Adrenal gland (tissue), 5 donors: ENCODE data around the gene VEPH1.

Source experiments
- POLR2A ChIP-seq, 2 donors: fragments of 450-650 bp; IDR thresholded peaks; one replicate each; pipeline ENCODE4 v1.6.1; 2017; ENCODE audit warnings: antibody characterized with exemption in 2 of 2, mild to moderate bottlenecking in 2 of 2, moderate library complexity in 1 of 2
- TF ChIP-seq, protein P1 (sequence below), 6 experiments: fragments of 450-650 bp in 4 of 6; fragments of 200-600 bp in 2 of 6; sonication (generic) in 1 of 6; IDR thresholded peaks; 1 replicate in 5 of 6; 2 replicates in 1 of 6; pipeline versions ENCODE4 v1.5.1 to v1.8.0; 2016 to 2021; ENCODE audit warnings: antibody characterized with exemption in 6 of 6, mild to moderate bottlenecking in 2 of 6, moderate library complexity in 1 of 6
- donor health status: DM: no; HTN: no; CAD: no.

DNA sequence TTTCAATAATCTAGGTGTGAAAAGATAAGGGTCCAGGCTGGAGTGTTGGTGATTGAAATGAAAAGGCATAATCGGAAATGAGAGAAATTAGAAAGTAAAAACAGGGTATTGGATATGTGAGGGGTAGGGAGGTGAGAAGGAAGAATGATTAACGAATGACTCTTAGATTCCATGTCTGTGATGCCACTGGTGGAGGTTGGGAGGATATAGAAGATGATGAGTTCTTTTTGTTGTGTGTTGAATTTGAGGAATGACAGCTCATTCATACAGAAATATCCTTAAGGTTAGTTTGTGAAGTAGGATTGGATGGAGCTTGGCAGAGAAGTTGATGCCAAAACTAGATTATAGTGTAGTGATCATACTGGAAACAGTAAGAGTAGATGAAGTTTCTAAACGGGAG, 271.1 kb downstream of the VEPH1 start:
- TF ChIP-seq, protein P1, sequence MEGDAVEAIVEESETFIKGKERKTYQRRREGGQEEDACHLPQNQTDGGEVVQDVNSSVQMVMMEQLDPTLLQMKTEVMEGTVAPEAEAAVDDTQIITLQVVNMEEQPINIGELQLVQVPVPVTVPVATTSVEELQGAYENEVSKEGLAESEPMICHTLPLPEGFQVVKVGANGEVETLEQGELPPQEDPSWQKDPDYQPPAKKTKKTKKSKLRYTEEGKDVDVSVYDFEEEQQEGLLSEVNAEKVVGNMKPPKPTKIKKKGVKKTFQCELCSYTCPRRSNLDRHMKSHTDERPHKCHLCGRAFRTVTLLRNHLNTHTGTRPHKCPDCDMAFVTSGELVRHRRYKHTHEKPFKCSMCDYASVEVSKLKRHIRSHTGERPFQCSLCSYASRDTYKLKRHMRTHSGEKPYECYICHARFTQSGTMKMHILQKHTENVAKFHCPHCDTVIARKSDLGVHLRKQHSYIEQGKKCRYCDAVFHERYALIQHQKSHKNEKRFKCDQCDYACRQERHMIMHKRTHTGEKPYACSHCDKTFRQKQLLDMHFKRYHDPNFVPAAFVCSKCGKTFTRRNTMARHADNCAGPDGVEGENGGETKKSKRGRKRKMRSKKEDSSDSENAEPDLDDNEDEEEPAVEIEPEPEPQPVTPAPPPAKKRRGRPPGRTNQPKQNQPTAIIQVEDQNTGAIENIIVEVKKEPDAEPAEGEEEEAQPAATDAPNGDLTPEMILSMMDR (IDR thresholded peaks at IDR 0.05), result no peak
- no peak for TF ChIP-seq POLR2A (IDR thresholded peaks at IDR 0.05)
